Activated CD8-positive, alpha-beta memory T cell treated with anti-CD3 and anti-CD28 coated beads, Interleukin-2, amount 10 ng/mL, durations not matched to agents 7 days and 5 days (primary cell): ENCODE data around the gene METTL26. TPM values are rescaled to one million over a fixed set of nuclear protein-coding genes. Genes with fewer than 3 reads are reported as not detected.

ENCODE experiments used
- ATAC-seq: fragments of 150-1000 bp; cut with Tn5 transposase; one replicate; pipeline ENCODE4 v1.10.0; 2021; ENCODE audit warnings: moderate library complexity
- CTCF ChIA-PET: fragments of 350-600 bp; sonication (Branson Sonifier 250); formaldehyde crosslinking; loops from one replicate; lab custom pipeline; 2021; ENCODE audit warnings: antibody characterized with exemption; lab: Charles Lee
- DNase-seq: peaks from one replicate; pipeline ENCODE4 v3.0.0-alpha.2; 2020
- H3K27ac Mint-ChIP-seq: one replicate; pipeline ENCODE4 v1.8.0; 2021; ENCODE audit warnings: mild to moderate bottlenecking, mixed read lengths
- H3K27me3 Mint-ChIP-seq: one replicate; pipeline ENCODE4 v1.8.0; 2021; ENCODE audit warnings: mixed read lengths
- H3K36me3 Mint-ChIP-seq: one replicate; pipeline ENCODE4 v1.8.0; 2021; ENCODE audit warnings: mild to moderate bottlenecking, mixed read lengths
- H3K4me1 Mint-ChIP-seq: one replicate; pipeline ENCODE4 v1.8.0; 2021; ENCODE audit warnings: mixed read lengths
- H3K4me3 Mint-ChIP-seq: one replicate; pipeline ENCODE4 v1.8.0; 2021; ENCODE audit warnings: mild to moderate bottlenecking, moderate library complexity, mixed read lengths
- H3K9me3 Mint-ChIP-seq: one replicate; pipeline ENCODE4 v1.8.0; 2022; ENCODE audit warnings: low read depth, mixed read lengths
- total RNA-seq, 2 experiments: library from RNA; stranded (reverse); gene quantifications; one replicate each; pipeline ENCODE4 v1.2.3, GENCODE V29; 2021

The METTL26 gene
- total RNA-seq, 2 experiments from 2014 or later: 86.7 to 92.6 TPM

DNA sequence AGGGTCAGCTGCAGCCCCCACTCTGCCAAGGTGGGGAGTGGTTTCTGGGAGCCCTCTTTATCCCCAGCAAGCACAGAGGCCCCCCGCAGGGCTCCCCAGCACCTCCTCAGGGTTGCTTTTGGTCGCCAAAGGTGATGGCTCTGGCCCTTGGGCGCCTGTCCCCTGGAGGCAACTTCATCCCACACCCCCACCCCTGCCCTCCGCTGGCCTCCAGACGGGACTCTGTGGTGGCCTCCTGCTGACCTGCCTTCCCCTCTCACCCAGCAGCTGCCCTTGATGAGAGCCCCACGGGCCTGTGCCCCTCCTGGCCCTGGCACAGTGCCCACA lies 24.0 kb upstream of the METTL26 start:
- ATAC-seq (no peak), DNase-seq (no peak)
- no peaks in the 10 kb centered on the region for H3K9me3 Mint-ChIP-seq
- no peak overlapping the region for H3K4me3 Mint-ChIP-seq
- no peak overlapping the region for H3K27ac Mint-ChIP-seq
- peaks cover 2% of the 10 kb centered on the region for H3K4me1 Mint-ChIP-seq
- H3K27me3 Mint-ChIP-seq: no peaks in the 10 kb centered on the region
- no peaks in the 10 kb centered on the region for H3K36me3 Mint-ChIP-seq
- CTCF ChIA-PET: interaction anchor here (2.5 kb wide), 1 partner anchor 10 kb away, joined by 11 read pairs; the partner anchor contains the start of gene WDR90

DNA sequence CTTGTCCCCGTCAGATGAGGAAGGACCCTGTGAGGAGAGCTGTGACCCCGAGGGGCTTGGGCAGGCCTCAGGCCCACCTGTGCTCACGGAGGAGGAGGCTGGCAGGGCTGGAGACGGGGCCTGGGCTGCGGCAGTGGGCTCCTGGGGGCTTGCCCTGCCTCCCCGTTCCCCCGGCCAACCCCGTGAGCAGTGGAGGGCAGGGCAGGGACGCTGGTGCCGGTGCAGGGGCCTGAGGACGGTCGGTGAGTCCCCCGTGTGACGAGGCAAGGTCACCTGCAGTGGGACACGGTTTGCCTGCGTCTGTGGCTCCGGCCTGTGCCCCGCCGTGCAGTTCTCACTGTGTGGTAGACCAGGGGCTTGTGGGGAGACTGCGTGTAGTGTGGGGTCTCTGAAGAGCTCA lies 23.5 kb upstream of the METTL26 start:
- no peaks in the 10 kb centered on the region for H3K36me3 Mint-ChIP-seq
- H3K27me3 Mint-ChIP-seq: no peaks in the 10 kb centered on the region
- no peak overlapping the region for H3K4me3 Mint-ChIP-seq
- CTCF ChIA-PET: interaction anchor here (2.5 kb wide), 1 partner anchor 10 kb away, joined by 11 read pairs; the partner anchor contains the start of gene WDR90
- H3K9me3 Mint-ChIP-seq: no peaks in the 10 kb centered on the region
- DNase-seq: no peak
- ATAC-seq: no peak
- peaks cover 2% of the 10 kb centered on the region for H3K4me1 Mint-ChIP-seq
- H3K27ac Mint-ChIP-seq: no peak overlapping the region

DNA sequence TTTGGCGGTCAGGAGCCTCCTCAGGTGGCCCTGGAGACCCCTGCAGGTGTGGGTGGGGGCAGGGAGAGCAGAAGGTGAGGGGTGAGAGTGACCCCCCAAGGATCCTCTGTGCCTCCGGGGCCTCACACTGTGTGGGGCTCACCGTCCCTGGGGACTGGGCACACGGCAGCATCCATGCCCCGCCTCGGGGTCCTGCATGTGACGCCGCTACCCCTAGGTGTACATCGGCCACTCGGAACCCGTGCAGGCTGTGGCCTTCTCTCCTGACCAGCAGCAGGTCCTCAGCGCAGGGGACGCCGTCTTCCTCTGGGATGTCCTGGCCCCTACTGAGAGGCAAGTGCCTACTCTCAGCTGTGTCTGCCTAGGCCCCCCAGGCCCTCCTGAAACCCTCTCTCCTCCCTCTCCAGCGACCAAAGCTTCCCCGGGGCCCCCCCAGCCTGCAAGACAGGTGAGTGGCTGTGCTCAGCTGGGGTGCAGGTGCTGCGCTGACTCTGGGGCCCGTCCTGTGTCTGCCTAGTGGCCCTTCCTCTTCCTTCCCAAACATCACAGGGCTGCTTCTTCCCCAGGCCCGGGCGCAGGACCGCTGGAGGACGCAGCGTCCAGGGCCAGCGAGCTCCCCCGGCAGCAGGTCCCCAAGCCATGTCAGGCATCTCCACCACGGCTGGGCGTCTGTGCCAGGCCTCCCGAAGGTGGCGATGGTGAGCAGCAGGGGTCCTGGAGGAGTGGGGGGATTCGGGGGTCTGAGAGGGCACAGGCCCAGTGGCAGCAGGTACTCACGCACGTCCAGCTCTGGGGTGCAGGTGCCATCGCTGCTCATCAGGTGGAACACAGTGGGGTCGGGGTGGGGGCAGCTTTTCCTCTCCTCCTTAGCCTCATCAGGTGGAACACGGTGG lies 22.8 kb upstream of the METTL26 start:
- H3K27ac Mint-ChIP-seq: no peak overlapping the region

DNA sequence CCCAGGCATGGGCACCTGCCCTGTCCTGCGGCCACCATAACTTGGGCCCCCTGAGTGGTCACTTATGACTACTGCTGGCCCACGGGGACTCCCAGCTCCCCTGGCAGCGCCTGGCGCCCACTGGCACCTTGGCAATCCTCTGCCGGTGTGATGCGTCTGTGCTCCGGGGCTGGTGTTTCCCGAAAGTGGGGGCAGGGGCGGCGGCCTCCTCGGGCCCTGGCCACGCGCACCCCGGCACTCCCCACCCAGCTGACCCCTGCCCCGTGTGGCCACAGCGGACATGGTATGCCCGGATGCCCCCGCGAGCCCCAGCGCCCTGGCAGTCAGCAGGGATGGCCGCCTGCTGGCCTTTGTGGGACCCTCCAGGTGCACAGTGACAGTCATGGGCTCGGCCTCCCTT lies 21.4 kb upstream of the METTL26 start:
- Mint-ChIP-seq H3K36me3 (no peaks in the 10 kb centered on the region), H3K4me3 (no peak overlapping the region), H3K9me3 (no peaks in the 10 kb centered on the region), H3K4me1 (peaks cover 2% of the 10 kb centered on the region), H3K27ac (no peak overlapping the region), H3K27me3 (no peaks in the 10 kb centered on the region)
- CTCF ChIA-PET: interaction anchor here (1.0 kb wide), 1 partner anchor 9 kb away, joined by 3 read pairs; no protein-coding TSS in a partner anchor
- no peak for ATAC-seq
- no peak for DNase-seq

More for the DNA sequence above, 22.8 kb upstream of the METTL26 start:
- no peaks in the 10 kb centered on the region for H3K9me3 Mint-ChIP-seq
- peaks cover 2% of the 10 kb centered on the region for H3K4me1 Mint-ChIP-seq
- CTCF ChIA-PET: interaction anchor here (2.5 kb wide), 1 partner anchor 9 kb away, joined by 11 read pairs; the partner anchor contains the start of gene WDR90
- no peaks in the 10 kb centered on the region for H3K27me3 Mint-ChIP-seq
- no peaks in the 10 kb centered on the region for H3K36me3 Mint-ChIP-seq
- ATAC-seq (no peak), DNase-seq (no peak)
- no peak overlapping the region for H3K4me3 Mint-ChIP-seq

DNA sequence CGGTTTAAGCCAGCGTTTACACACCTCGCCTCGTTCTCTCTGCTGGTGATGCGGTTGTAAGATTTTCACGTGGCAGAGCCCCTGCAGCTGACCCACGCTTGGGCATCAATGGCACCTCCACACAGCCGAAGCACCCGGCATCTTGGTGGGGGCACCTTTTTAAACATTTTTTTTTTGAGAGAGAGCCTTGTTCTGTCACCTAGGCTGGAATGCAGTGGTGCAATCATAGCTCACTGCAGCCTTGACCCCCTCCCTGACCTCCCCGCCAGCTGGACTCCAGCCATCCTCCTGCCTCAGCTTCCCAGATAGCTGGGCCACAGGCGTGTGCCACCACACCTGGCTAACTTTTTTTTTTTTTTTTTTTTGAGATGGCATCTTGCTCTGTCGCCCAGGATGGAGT lies 17.9 kb upstream of the METTL26 start:
- no peaks in the 10 kb centered on the region for H3K36me3 Mint-ChIP-seq
- H3K4me3 Mint-ChIP-seq: no peak overlapping the region
- no peaks in the 10 kb centered on the region for H3K27me3 Mint-ChIP-seq
- DNase-seq (no peak), ATAC-seq (no peak)
- H3K27ac Mint-ChIP-seq: no peak overlapping the region
- peaks cover 7% of the 10 kb centered on the region for H3K4me1 Mint-ChIP-seq
- no peaks in the 10 kb centered on the region for H3K9me3 Mint-ChIP-seq
- CTCF ChIA-PET: no interaction called here

DNA sequence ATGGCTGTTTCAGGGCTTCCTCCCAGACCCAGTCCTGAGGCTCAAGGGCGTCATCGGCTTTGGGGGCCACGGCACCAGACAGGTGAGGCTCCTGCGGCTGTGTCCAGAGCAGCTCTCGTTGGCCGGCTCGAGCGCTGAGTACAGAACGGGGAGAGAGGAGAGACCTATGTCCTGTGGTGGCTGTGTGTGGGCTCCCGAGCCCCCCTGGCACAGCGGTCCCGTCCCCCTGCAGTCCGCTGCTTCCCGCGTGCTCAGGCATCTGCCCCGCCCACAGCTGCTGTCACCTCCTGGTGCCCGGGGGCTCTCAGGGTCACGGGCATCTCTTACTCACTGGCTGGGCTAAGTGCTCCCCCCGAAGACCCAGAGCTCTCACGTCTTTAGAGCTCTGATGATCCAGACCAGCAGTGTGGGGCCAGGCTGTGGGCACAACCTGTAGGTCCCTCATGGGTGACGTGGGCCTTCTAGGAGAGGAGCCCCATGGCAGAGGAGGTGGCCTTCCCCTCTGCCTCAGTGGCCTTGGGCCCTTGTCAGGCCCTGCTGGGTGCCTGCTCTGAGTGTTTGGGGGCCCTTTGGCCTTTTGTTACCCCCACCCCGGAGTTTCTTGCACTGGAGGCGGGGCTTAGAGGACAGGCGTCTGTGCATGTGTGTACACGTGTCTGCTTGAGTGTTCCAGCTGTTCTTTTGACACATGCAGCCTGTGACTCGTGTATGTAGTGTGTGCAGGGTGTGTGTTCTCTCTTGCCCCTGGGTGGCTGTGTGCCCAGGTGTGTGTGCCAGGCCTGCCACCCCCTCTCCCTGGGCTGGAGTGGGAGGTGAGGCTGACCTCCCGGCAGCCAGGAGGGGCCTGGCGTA lies 16.6 kb upstream of the METTL26 start:
- CTCF ChIA-PET: no interaction called here
- ATAC-seq: no peak
- peaks cover 11% of the 10 kb centered on the region for H3K4me1 Mint-ChIP-seq
- no peaks in the 10 kb centered on the region for H3K27me3 Mint-ChIP-seq
- H3K9me3 Mint-ChIP-seq: no peaks in the 10 kb centered on the region
- H3K4me3 Mint-ChIP-seq: no peak overlapping the region
- no peaks in the 10 kb centered on the region for H3K36me3 Mint-ChIP-seq
- DNase-seq: no peak
- H3K27ac Mint-ChIP-seq: no peak overlapping the region

DNA sequence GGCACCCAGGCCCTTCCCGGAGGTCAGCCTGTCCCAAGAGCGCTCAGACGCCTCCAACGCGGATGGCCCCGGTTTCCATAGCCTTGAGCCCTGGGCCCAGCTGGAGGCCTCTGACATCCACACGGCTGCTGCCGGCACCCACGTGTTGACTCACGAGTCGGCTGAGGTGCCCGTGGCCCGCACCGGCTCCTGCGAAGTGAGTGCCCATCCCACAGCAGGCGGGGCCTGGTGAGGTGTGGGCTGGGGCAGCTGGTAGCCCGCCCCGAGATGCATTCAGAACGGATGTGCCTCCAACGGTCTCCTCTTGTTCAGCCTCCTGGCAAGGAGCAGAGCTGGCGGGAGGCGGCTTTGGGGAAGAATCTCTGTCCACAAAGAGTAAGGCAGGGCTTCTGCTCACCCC lies 15.7 kb upstream of the METTL26 start:
- Mint-ChIP-seq H3K4me3 (no peak overlapping the region), H3K9me3 (no peaks in the 10 kb centered on the region)
- CTCF ChIA-PET: interaction anchor here (1.3 kb wide), 1 partner anchor 16 kb away, joined by 6 read pairs; the partner anchor contains the start of gene RHOT2

DNA sequence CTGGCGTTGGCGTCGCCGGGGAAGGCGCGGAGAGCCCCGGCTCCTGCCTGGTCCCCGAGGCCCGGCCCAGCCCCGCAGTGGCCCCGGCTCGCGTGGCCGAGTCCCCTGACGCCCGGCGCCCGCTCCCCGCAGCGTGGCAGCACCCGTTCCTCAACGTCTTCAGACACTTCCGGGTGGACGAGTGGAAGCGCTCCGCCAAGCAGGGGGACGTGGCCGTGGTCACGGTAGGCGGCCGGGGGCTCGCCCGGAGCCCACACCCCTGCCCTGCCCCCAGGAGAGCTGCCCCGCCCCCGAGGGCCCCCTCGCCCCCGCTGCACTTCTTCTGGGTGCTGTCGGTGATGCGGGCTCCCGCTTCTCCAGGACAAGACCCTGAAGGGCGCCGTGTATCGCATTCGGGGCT lies 13.5 kb upstream of the METTL26 start:
- H3K4me3 Mint-ChIP-seq: peak overlapping the region; percentile 72
- H3K27ac Mint-ChIP-seq: no peak overlapping the region
- peak; percentile 59 for DNase-seq

More for the DNA sequence above, 15.7 kb upstream of the METTL26 start:
- peaks cover 11% of the 10 kb centered on the region for H3K4me1 Mint-ChIP-seq
- H3K36me3 Mint-ChIP-seq: no peaks in the 10 kb centered on the region
- no peaks in the 10 kb centered on the region for H3K27me3 Mint-ChIP-seq
- H3K27ac Mint-ChIP-seq: no peak overlapping the region
- ATAC-seq (no peak), DNase-seq (no peak)

DNA sequence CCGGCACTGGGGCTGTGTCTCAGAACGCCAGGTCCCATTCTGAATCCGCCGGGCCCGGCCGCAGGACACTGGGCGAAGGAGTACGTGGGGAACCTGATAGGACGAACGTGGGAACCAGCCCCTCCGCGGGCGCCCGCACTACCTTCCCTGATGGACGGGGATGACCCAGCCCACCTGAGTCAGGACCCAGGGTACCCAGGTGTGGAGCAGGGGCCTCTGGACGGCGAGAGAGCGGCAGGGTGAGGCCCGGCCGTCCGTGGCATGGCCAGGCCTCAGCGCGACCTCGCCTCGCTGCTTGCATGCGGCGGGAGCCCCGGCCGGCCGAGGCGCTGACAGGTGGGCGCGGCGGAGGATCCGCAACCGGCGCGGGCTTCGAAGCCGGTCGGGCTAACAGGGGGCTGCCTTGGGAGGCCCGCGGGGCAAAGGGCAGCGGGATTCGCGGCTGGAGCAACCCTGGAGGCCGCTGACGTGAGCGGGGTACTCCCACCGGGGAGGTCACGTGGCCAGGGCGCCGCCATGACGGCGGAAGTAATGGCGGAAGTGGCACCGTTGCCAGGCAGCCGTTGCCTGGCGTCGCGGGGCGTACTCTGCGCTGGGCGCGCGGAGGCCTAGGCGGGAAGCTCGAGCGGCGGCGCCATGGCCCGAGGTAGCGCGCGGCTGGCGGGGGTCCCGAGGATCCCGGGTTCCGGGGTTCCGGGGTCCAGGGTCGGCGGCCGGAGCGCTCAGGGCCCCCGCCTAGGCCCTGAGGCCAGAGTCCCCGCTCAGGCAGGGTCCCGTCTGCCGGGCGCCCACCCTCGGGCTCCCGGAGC lies 12.9 kb upstream of the METTL26 start, which contains the start of gene WDR90:
TSS of gene WDR90 (plus strand) at position 585 of the 809 bp plus-strand sequence. CDS start at position 637, 52 bp downstream.
- H3K27me3 Mint-ChIP-seq: no peaks in the 10 kb centered on the region
- DNase-seq (peak; percentile 96), ATAC-seq (peak; percentile 88)
- peak within 1 kb of the TSS; percentile 78 for H3K27ac Mint-ChIP-seq
- H3K36me3 Mint-ChIP-seq: no peaks in the 10 kb centered on the region
- H3K4me1 Mint-ChIP-seq: peaks cover 17% of the 10 kb centered on the region
- no peaks in the 10 kb centered on the region for H3K9me3 Mint-ChIP-seq
- peak within 1 kb of the TSS; percentile 75 for H3K4me3 Mint-ChIP-seq
- CTCF ChIA-PET: interaction anchor here (0.6 to 2.5 kb wide), 13 partner anchors 9 to 120 kb away, joined by 3 to 13 read pairs (median 3); partner anchors contain the start of genes ANTKMT, CIAO3, METTL26 and RHOT2

More for the DNA sequence above, 13.5 kb upstream of the METTL26 start:
- Mint-ChIP-seq H3K4me1 (peaks cover 12% of the 10 kb centered on the region), H3K9me3 (no peaks in the 10 kb centered on the region), H3K27me3 (no peaks in the 10 kb centered on the region), H3K36me3 (no peaks in the 10 kb centered on the region)
- ATAC-seq: peak; percentile 34
- CTCF ChIA-PET: interaction anchor here (0.6 to 2.5 kb wide), 6 partner anchors 10 to 121 kb away, joined by 3 to 13 read pairs (median 4); partner anchors contain the start of genes ANTKMT and RHOT2

DNA sequence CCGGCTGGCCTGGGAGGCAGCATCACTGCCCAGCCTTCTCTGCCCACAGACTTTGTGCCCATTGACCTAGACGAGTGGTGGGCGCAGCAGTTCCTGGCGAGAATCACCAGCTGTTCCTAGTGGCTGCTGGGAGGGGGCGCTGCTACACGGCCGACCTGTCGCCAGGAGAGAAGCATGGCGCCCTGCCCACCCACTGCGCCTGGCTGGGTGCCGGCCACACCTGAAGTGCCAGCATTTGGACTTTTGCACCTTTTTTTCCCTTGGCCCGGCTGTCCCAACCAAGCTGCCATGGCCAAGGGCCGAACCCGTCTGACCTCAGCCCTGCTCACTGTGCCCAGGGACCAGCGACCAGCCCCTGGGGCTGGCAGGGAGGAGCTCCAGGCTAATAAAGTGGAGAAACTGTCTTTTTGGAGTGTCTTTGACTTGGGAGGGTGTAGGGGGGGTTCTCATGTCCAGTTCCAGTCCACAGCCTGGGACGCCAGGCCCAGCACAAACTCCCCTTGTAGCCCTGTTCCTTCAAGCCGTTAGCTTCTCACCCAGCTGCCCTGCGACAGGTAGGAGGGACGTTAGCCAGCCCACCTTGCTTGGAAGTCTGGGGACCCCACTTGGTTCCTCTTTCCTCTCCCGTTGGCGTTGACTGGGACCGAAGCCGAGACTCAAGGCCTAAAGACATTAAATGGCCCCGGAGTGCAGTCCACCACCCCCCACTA lies 12.1 kb upstream of the METTL26 start:
- Mint-ChIP-seq H3K27me3 (no peaks in the 10 kb centered on the region), H3K4me3 (peak overlapping the region; percentile 75), H3K36me3 (no peaks in the 10 kb centered on the region), H3K27ac (peak overlapping the region; percentile 78), H3K4me1 (peaks cover 20% of the 10 kb centered on the region), H3K9me3 (no peaks in the 10 kb centered on the region)
- peak; percentile 25 for ATAC-seq
- CTCF ChIA-PET: interaction anchor here (0.6 to 2.5 kb wide), 15 partner anchors 8 to 119 kb away, joined by 3 to 13 read pairs (median 3); partner anchors contain the start of genes CIAO3, METTL26, NHLRC4 and PIGQ
- DNase-seq: peak; percentile 66

DNA sequence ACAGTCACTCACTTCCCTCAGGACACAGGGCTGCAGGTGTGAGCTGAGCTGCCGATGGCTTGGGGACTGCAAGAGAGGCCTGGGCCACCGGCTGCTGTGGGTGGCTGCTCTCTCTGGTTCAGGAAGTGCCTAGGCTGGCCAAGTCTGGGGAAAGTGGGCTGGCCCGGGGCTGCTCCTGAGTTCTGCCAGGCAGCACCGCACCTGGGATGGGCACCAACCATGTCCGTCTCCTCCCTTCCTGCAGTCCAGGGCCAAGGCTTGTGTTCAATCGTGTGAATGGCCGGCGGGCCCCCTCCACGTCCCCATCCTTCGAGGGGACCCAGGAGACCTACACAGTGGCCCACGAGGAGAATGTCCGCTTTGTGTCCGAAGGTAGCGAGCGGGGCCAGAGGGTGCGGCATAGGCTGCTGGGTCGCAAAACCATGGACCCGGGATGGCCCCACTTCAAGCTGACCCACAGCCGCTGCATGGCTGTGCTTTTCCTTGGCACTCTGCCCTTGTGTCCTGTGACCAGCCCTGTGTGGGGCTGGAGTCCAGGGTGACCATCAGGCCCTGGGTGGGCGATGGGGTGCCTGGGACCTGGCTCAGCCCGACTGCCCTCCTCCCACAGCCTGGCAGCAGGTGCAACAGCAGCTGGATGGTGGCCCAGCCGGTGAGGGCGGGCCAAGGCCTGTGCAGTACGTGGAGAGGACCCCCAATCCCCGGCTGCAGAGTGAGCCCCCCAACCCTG lies 11.2 kb upstream of the METTL26 start:
- DNase-seq: no peak
- CTCF ChIA-PET: interaction anchor here (0.6 to 1.7 kb wide), 9 partner anchors 7 to 93 kb away, joined by 3 to 7 read pairs (median 3); partner anchors contain the start of genes CIAO3, METTL26 and NHLRC4
- H3K9me3 Mint-ChIP-seq: no peaks in the 10 kb centered on the region
- H3K36me3 Mint-ChIP-seq: no peaks in the 10 kb centered on the region
- ATAC-seq: no peak
- peaks cover 24% of the 10 kb centered on the region for H3K4me1 Mint-ChIP-seq
- no peak overlapping the region for H3K27ac Mint-ChIP-seq
- no peak overlapping the region for H3K4me3 Mint-ChIP-seq
- H3K27me3 Mint-ChIP-seq: no peaks in the 10 kb centered on the region
